ENCODE data around the gene UCHL1. TPM values are rescaled to one million over a fixed set of nuclear protein-coding genes. Genes with fewer than 3 reads are reported as not detected.

UCHL1 gene
- total RNA-seq, 6 experiments from 2014 or later = 0.44 to 8.7 (median 1.6) TPM; not detected in 1

DNA sequence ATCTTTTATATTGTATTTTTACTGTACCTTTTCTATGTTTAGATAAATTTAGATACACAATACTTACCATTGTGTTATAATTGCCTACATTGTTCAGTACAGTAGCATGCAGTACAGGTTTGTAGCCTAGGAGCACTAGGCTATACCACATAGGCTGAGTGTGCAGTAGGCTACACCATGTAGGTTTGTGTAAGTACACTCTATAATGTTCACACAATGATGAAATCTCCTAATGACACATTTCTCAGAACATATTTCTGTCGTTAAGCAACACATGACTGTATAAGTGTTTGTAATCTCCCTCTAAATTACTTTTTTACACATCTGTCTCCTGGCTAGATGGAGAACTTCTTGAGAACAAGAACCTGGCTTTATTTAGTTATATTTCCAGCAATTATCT lies 40.3 kb downstream of the UCHL1 start:
- H3K27me3 ChIP-seq = no peaks in the 10 kb centered on the region
- TF ChIP-seq, protein P1, sequence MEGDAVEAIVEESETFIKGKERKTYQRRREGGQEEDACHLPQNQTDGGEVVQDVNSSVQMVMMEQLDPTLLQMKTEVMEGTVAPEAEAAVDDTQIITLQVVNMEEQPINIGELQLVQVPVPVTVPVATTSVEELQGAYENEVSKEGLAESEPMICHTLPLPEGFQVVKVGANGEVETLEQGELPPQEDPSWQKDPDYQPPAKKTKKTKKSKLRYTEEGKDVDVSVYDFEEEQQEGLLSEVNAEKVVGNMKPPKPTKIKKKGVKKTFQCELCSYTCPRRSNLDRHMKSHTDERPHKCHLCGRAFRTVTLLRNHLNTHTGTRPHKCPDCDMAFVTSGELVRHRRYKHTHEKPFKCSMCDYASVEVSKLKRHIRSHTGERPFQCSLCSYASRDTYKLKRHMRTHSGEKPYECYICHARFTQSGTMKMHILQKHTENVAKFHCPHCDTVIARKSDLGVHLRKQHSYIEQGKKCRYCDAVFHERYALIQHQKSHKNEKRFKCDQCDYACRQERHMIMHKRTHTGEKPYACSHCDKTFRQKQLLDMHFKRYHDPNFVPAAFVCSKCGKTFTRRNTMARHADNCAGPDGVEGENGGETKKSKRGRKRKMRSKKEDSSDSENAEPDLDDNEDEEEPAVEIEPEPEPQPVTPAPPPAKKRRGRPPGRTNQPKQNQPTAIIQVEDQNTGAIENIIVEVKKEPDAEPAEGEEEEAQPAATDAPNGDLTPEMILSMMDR (IDR thresholded peaks at IDR 0.05) = no peak
- no peak for TF ChIP-seq POLR2A (IDR thresholded peaks at IDR 0.05)
- intact Hi-C loops (cut with DNase I) = no loop called here
- 56% methylated on average over 1 of the region's 1 CpG for WGBS (ENCODE audit: insufficient coverage, low coverage, low lambda C conversion rate, missing lambda C conversion rate)
- ATAC-seq = no peak
- no peaks in the 10 kb centered on the region for H3K4me1 ChIP-seq
- H3K9me3 ChIP-seq = no peaks in the 10 kb centered on the region
- no peaks in the 10 kb centered on the region for H3K36me3 ChIP-seq
- DNase-seq = no peak
- no peak overlapping the region for H3K4me3 ChIP-seq
- no peak overlapping the region for H3K27ac ChIP-seq

DNA sequence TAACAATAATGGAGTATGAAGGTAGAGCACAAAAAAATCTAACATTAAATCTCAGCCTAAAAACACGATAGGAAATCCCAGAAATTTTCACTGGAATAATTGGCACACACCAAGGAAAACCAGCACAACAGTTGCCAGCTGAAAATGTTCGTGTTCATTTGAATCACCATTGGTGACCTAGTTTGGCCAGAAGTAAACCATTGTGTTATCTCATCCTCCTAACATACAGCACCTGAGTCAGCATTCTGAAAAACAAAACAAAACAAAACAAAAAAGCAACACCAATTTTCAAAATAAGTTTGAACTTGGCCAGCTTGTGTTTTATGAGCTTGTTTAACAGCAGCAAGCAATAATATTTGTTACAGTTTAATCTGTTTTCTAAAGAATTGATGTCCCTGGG lies 41.1 kb downstream of the UCHL1 start:
- WGBS (ENCODE audit: insufficient coverage, low coverage, low lambda C conversion rate, missing lambda C conversion rate) = 12% methylated on average over 2 of the region's 2 CpGs
- Histone ChIP-seq H3K27me3 (no peaks in the 10 kb centered on the region), H3K9me3 (no peaks in the 10 kb centered on the region), H3K4me3 (no peak overlapping the region), H3K4me1 (no peaks in the 10 kb centered on the region), H3K27ac (no peak overlapping the region), H3K36me3 (no peaks in the 10 kb centered on the region)
- peak in 1 of 4 donors; percentile 54 for ATAC-seq
- intact Hi-C loops (cut with DNase I) = no loop called here
- TF ChIP-seq POLR2A (IDR thresholded peaks at IDR 0.05) = no peak
- TF ChIP-seq, protein P1 (IDR thresholded peaks at IDR 0.05) = no peak
- no peak for DNase-seq

DNA sequence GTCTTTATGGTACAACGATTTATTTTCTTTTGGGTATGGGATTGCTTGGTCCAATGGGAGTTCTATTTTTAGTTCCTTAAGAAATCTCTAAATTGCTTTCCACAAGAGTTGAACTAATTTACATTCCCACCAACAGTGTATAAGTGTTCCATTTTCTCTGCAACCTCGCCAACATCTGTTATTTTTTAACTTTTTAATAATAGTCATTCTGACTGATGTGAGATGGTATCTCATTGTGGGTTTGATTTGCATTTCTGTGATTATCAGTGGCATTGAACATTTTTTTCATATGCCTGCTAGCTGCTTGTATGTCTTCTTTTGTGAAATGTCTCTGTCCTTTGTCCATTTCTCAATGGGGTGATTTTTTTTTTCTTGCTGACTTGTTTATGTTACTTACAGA lies 42.8 kb downstream of the UCHL1 start:
- no peaks in the 10 kb centered on the region for H3K27me3 ChIP-seq
- no peak overlapping the region for H3K27ac ChIP-seq
- H3K4me1 ChIP-seq = no peaks in the 10 kb centered on the region
- ATAC-seq (no peak), DNase-seq (no peak)
- no peaks in the 10 kb centered on the region for H3K9me3 ChIP-seq
- intact Hi-C loops (cut with DNase I) = no loop called here
- TF ChIP-seq, protein P1 (IDR thresholded peaks at IDR 0.05) = no peak
- no peak for TF ChIP-seq POLR2A (IDR thresholded peaks at IDR 0.05)
- no peak overlapping the region for H3K4me3 ChIP-seq
- 79% methylated on average over 2 of the region's 2 CpGs for WGBS (ENCODE audit: insufficient coverage, low coverage, low lambda C conversion rate, missing lambda C conversion rate)
- no peaks in the 10 kb centered on the region for H3K36me3 ChIP-seq

DNA sequence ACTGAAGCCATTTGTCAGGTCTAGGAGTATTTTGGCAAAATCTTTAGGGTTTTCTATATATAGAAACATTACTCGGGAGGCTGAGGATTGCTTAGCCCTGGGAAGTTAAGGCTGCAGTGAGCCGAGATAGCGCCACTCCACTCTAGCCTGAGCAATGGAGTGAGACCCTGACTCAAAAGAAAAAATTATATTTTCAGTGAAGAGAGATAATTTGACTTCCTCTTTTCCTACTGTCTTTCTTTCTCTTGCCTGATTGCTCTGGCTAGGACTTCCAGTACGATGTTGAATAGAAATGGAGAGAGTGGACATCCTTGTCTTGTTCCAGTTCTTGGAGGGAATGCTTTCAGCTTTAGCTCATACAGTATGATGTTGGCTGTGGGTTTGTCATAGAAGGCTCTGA lies 44.4 kb downstream of the UCHL1 start:
- Histone ChIP-seq H3K36me3 (no peaks in the 10 kb centered on the region), H3K27ac (no peak overlapping the region), H3K4me1 (no peaks in the 10 kb centered on the region), H3K9me3 (no peaks in the 10 kb centered on the region), H3K4me3 (no peak overlapping the region), H3K27me3 (no peaks in the 10 kb centered on the region)
- intact Hi-C loops (cut with DNase I) = no loop called here
- TF ChIP-seq, protein P1 (IDR thresholded peaks at IDR 0.05) = no peak
- no peak for TF ChIP-seq POLR2A (IDR thresholded peaks at IDR 0.05)
- ATAC-seq = no peak
- WGBS (ENCODE audit: insufficient coverage, low coverage, low lambda C conversion rate, missing lambda C conversion rate) = 66% methylated on average over 4 of the region's 4 CpGs
- DNase-seq = no peak

All from right lobe of liver (tissue), 6 donors.